Measurements from ENCODE around the gene PEMT.

The PEMT gene

GRCh38 chr17:17525956-17526355 lies 65.6 kb downstream of the PEMT start:
- DNase-seq (ENCODE audit: extremely low read depth, insufficient read length) = no peak
- no peaks in the 10 kb centered on the region for H3K27me3 ChIP-seq (replicated peaks; ENCODE audit: control insufficient read depth, insufficient read depth, low read length)
- no peak for TF ChIP-seq CTCF (IDR thresholded peaks at IDR 0.05; ENCODE audit: insufficient read depth, low read length, poor library complexity, severe bottlenecking)
- no peaks in the 10 kb centered on the region for H3K36me3 ChIP-seq (ENCODE audit: control insufficient read depth, insufficient read depth, low read length)
- no peak overlapping the region for H3K4me3 ChIP-seq (replicated peaks; ENCODE audit: low read depth, low read length)

GRCh38 chr17:17525311-17525710 lies 66.2 kb downstream of the PEMT start:
- no peaks in the 10 kb centered on the region for H3K27me3 ChIP-seq (replicated peaks; ENCODE audit: control insufficient read depth, insufficient read depth, low read length)
- DNase-seq (ENCODE audit: extremely low read depth, insufficient read length) = no peak
- no peaks in the 10 kb centered on the region for H3K36me3 ChIP-seq (ENCODE audit: control insufficient read depth, insufficient read depth, low read length)
- no peak for TF ChIP-seq CTCF (IDR thresholded peaks at IDR 0.05; ENCODE audit: insufficient read depth, low read length, poor library complexity, severe bottlenecking)
- no peak overlapping the region for H3K4me3 ChIP-seq (replicated peaks; ENCODE audit: low read depth, low read length)

- H3K4me3 ChIP-seq (replicated peaks; ENCODE audit: low read depth, low read length) = no peak overlapping the region
- no peaks in the 10 kb centered on the region for H3K27me3 ChIP-seq (replicated peaks; ENCODE audit: control insufficient read depth, insufficient read depth, low read length)
- DNase-seq (ENCODE audit: extremely low read depth, insufficient read length) = no peak
- TF ChIP-seq CTCF (IDR thresholded peaks at IDR 0.05; ENCODE audit: insufficient read depth, low read length, poor library complexity, severe bottlenecking) = no peak
- H3K36me3 ChIP-seq (ENCODE audit: control insufficient read depth, insufficient read depth, low read length) = no peaks in the 10 kb centered on the region
Measured at GRCh38 chr17:17523731-17524490, 67.6 kb downstream of the PEMT start.

GRCh38 chr17:17523001-17523730 lies 68.3 kb downstream of the PEMT start:
- Histone ChIP-seq H3K27me3 (replicated peaks; ENCODE audit: control insufficient read depth, insufficient read depth, low read length) (no peaks in the 10 kb centered on the region), H3K36me3 (ENCODE audit: control insufficient read depth, insufficient read depth, low read length) (no peaks in the 10 kb centered on the region), H3K4me3 (replicated peaks; ENCODE audit: low read depth, low read length) (no peak overlapping the region)
- no peak for DNase-seq (ENCODE audit: extremely low read depth, insufficient read length)
- TF ChIP-seq CTCF (IDR thresholded peaks at IDR 0.05; ENCODE audit: insufficient read depth, low read length, poor library complexity, severe bottlenecking) = no peak

GRCh38 chr17:17520599-17521232 lies 70.8 kb downstream of the PEMT start:
- H3K36me3 ChIP-seq (ENCODE audit: control insufficient read depth, insufficient read depth, low read length) = no peaks in the 10 kb centered on the region
- no peak for DNase-seq (ENCODE audit: extremely low read depth, insufficient read length)
- no peak for TF ChIP-seq CTCF (IDR thresholded peaks at IDR 0.05; ENCODE audit: insufficient read depth, low read length, poor library complexity, severe bottlenecking)
- H3K4me3 ChIP-seq (replicated peaks; ENCODE audit: low read depth, low read length) = no peak overlapping the region
- H3K27me3 ChIP-seq (replicated peaks; ENCODE audit: control insufficient read depth, insufficient read depth, low read length) = no peaks in the 10 kb centered on the region
